ENCODE results near the gene PTPRG. TPM values are rescaled to one million over a fixed set of nuclear protein-coding genes. Genes with fewer than 3 reads are reported as not detected.

PTPRG gene
- total RNA-seq, 1 donor from 2014 or later: 11.1 TPM

GRCh38 chr3:62287392-62287927, 726.1 kb downstream of the PTPRG start:
- FAIRE-seq (no peak), DNase-seq (ENCODE audit: low read depth) (no peak)
- Histone ChIP-seq H3K4me3 (ENCODE audit: low read depth, low read length) (no peak overlapping the region), H3K27me3 (ENCODE audit: control insufficient read depth, insufficient read depth, low read length) (no peaks in the 10 kb centered on the region), H3K36me3 (ENCODE audit: control insufficient read depth, insufficient read depth, low read length) (no peaks in the 10 kb centered on the region)
- TF ChIP-seq, protein P1, sequence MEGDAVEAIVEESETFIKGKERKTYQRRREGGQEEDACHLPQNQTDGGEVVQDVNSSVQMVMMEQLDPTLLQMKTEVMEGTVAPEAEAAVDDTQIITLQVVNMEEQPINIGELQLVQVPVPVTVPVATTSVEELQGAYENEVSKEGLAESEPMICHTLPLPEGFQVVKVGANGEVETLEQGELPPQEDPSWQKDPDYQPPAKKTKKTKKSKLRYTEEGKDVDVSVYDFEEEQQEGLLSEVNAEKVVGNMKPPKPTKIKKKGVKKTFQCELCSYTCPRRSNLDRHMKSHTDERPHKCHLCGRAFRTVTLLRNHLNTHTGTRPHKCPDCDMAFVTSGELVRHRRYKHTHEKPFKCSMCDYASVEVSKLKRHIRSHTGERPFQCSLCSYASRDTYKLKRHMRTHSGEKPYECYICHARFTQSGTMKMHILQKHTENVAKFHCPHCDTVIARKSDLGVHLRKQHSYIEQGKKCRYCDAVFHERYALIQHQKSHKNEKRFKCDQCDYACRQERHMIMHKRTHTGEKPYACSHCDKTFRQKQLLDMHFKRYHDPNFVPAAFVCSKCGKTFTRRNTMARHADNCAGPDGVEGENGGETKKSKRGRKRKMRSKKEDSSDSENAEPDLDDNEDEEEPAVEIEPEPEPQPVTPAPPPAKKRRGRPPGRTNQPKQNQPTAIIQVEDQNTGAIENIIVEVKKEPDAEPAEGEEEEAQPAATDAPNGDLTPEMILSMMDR (IDR thresholded peaks at IDR 0.05; ENCODE audit: insufficient read depth, low read length, severe bottlenecking): no peak

- Histone ChIP-seq H3K4me3 (ENCODE audit: low read depth, low read length) (no peak overlapping the region), H3K27me3 (ENCODE audit: control insufficient read depth, insufficient read depth, low read length) (no peaks in the 10 kb centered on the region), H3K36me3 (ENCODE audit: control insufficient read depth, insufficient read depth, low read length) (no peaks in the 10 kb centered on the region)
- no peak for FAIRE-seq
- no peak for DNase-seq (ENCODE audit: low read depth)
- TF ChIP-seq, protein P1 (IDR thresholded peaks at IDR 0.05; ENCODE audit: insufficient read depth, low read length, severe bottlenecking): no peak
Measured at GRCh38 chr3:62289922-62290321, 728.6 kb downstream of the PTPRG start.

- no peak for FAIRE-seq
- no peaks in the 10 kb centered on the region for H3K27me3 ChIP-seq (ENCODE audit: control insufficient read depth, insufficient read depth, low read length)
- DNase-seq (ENCODE audit: low read depth): no peak
- no peak overlapping the region for H3K4me3 ChIP-seq (ENCODE audit: low read depth, low read length)
- TF ChIP-seq, protein P1 (IDR thresholded peaks at IDR 0.05; ENCODE audit: insufficient read depth, low read length, severe bottlenecking): no peak
- H3K36me3 ChIP-seq (ENCODE audit: control insufficient read depth, insufficient read depth, low read length): no peaks in the 10 kb centered on the region
Measured at GRCh38 chr3:62293051-62293780, 731.8 kb downstream of the PTPRG start.

GRCh38 chr3:62295571-62295970, 734.2 kb downstream of the PTPRG start:
- FAIRE-seq (no peak), DNase-seq (ENCODE audit: low read depth) (no peak)
- H3K36me3 ChIP-seq (ENCODE audit: control insufficient read depth, insufficient read depth, low read length): no peaks in the 10 kb centered on the region

DNA sequence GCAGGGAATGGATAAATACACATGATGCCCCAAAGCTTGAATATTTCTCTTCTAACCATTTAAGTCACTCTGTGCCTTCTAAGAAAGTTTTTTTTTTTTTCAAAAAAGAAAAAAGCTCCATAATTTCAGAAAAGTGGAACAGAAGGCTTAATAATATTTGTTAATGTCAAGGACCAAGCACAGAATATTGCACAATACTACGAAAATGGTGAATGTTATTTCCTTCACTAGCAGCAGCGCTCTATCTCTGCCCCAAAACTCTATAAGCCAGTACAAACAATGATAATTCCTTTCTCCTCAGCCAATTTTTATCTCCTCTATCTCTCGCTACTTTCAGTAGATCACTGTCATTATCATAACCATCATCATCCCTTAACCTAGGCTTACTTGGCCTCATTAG, 739.2 kb downstream of the PTPRG start:
- FAIRE-seq: no peak
- H3K36me3 ChIP-seq (ENCODE audit: control insufficient read depth, insufficient read depth, low read length): no peaks in the 10 kb centered on the region
- H3K27me3 ChIP-seq (ENCODE audit: control insufficient read depth, insufficient read depth, low read length): no peaks in the 10 kb centered on the region
- no peak overlapping the region for H3K4me3 ChIP-seq (ENCODE audit: low read depth, low read length)
- DNase-seq (ENCODE audit: low read depth): no peak
- TF ChIP-seq, protein P1 (IDR thresholded peaks at IDR 0.05; ENCODE audit: insufficient read depth, low read length, severe bottlenecking): no peak

More at GRCh38 chr3:62295571-62295970, 734.2 kb downstream of the PTPRG start:
- Histone ChIP-seq H3K27me3 (ENCODE audit: control insufficient read depth, insufficient read depth, low read length) (no peaks in the 10 kb centered on the region), H3K4me3 (ENCODE audit: low read depth, low read length) (no peak overlapping the region)
- TF ChIP-seq, protein P1 (IDR thresholded peaks at IDR 0.05; ENCODE audit: insufficient read depth, low read length, severe bottlenecking): no peak
